Stimulated activated CD4-positive, alpha-beta T cell treated with anti-CD3 and anti-CD28 coated beads, Interleukin-4, amount 100 ng/mL, for 48 hours (primary cell): Measurements from ENCODE around the gene INHA.

Experiments used
- DNase-seq, 2 donors: peaks; one replicate each; pipeline ENCODE4 v3.0.0-alpha.2; 2020; ENCODE audit warnings: low read depth in 2 of 2

Gene INHA

DNA sequence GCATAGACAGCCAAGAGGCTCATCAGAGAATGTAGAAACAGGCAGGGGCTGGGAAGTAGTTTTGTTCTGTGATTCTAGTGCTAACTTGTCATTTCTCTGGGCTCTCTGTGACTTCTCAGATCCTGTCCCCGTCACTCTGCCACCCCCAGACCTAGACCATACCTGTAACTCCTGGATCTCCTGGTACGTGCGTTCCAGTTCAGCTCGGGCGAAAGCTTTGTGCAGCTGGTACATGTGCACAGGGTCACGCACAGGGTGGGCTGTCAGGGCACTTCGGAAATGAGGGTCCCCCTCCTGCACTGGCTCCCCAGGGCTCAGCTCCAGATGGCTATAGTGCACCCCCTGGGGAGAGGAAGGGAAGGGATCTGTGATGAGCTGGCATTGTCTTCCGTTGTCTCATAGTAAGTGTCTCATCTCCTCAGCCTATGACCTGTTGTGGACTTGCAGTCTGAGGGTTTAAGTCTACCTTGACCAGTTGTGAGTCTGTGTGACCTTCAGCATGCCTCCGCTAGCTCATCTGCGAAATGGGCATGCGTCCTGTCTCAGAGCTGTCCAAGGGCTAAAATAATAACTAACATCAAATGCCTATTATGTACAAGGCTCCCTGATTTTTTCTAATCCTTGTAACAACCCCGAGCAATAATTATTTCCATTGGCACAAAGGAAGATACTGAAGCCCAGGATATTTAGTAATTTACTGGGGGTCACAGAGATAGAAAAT lies 31.2 kb upstream of the INHA start:
- DNase-seq: no peak

DNA sequence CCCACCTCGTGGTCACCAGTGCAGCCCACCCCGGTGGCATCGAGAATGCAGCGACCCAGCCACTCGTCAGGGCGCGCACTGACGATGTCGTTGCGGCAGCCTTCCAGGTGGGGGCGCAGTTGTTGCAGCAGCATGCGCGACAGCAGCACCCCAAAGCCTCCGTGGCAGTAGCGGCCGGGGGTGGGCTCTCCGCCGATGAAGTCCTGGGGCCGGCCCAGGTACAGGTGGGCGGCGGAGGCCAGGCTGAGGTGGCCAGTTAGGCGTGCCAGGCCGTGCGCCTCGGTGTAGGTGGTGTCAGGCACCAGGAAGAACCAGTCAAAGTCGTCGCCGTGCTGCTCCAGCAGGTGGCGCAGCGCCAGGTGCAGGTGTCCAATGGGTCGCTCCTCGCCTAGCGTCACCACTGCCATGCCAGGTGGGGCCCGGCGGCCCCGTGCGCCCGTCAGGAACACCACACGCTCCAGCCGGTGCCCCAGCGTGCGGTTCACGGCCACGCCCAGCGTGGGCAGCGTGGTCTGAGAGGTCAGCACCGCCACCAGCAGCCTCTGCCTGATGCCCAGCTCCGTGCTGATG lies 30.4 kb upstream of the INHA start:
- DNase-seq: peak; percentile 84

DNA sequence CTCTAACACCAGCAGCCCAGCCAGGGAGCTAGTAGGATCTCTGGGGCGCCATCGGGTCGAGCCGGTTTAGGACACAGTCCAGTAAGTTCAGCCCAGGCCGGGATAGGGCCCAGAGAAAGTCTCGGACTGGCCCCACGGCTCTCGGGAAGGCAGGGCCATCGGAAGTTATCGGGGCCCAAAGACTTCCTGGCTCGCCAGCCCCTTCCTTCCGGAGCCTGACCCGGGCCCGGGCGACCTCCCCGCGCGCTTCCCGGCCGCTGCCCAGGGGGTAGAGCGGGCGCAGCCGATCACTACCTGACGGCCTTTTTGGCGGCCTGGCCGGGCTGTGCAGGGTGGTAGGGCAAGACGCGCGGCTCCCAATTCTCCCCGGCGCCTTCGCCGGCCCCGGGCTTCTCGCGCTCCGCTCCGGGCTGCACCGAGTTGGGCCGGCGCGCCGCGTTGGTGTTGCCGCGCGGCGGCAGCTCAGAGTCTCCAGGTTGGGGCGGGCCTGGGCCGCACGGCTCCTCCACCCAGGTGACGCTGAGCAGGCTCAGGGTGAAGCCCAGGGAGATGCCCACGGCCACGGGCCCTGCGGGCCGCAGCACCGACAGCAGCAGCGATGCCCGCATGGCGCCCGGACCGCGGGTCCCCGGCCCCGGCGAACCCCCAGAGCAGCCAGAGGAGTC lies 29.0 kb upstream of the INHA start:
- DNase-seq: no peak

DNA sequence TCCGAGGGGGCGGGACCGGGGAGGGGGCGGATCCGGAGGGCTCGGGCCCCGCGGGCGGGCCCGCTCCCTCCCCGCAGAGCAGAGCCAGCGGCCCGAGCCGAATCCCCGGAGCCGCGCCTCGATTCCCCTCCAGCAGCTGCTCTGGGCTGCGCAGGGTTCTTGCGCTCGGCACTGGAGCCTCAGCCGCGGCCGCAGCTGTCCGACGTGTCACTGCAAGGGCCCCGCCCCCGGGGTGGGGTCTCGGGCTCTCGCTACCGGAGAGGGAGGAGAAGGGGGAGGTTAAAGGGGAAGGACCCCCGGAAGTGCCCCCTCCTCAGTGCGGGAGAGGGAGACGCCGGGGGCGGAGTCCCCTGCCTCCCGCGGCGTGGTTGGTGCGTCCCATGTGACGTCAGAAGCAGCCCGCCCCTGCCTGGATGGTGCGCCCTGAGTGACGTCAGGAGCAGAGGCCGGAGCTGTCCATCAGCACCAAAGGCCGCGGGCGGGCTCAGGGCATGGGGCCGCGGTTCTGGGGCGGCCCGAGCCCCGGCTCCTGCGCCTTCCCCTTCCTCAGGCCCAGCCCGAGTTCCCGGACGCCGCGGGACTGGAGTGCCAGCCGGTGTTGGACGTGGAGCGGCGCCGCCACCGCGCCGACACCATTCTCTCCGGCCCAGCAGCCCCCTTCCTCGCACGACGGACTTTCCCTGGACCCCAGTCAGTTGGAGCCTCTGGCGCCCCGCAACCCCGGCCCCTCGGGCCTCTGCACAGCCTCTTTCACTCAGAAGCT lies 28.3 kb upstream of the INHA start, which contains the start of the genes CHPF and TMEM198:
TSS of gene CHPF (minus strand) at position 214 of the 763 bp plus-strand sequence. CDS start 271 bp downstream, outside the sequence.
TSS of gene TMEM198 (plus strand) at position 433 of the 763 bp plus-strand sequence. CDS start 700 bp downstream, outside the sequence.
- DNase-seq: peak; percentile 91 to 96

DNA sequence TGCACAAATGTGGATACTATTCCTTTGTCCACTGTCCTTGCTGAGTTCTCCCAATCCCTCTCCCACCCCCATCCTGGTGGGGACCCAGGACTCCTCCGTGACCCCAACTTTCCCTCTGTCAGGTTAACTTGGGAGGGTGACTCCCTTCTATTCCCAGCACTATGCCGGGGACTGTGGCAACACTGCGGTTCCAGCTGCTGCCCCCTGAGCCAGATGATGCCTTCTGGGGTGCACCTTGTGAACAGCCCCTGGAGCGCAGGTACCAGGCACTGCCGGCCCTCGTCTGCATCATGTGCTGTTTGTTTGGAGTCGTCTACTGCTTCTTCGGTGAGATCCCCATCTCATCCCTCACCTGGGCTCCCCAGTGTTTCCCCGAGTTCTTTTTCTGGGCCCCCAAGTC lies 27.5 kb upstream of the INHA start:
- DNase-seq: no peak

DNA sequence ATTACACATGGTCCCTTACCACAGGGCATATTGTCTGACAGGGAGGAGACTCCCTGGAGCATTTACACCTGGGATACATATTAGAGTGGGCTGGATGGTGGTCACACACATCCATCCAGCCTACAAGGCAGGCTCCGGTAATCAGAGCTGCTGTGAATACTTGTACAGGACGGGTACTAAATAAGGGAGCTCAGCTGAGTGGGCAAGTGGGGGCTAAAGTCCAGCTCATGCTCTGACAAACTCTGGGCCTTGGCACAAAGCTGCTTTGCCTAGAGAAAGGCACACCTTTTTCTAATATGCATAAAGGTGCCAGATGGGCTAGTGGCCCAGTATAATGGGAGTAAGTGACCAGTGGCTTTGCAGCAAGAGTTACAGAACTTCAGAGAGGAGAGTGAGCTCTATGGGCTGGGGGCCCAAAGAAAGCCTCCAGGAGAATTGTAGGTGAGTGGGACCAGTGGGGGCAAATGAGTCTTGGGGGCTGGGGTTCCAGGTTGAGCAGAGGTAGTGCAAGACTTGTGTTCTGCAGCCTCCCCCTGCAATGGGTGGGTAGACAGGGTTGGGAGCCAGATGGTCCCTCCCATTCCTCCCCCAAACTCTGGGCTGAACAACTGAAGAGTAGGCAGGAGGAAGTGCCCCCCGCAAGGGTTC lies 26.7 kb upstream of the INHA start:
- no peak for DNase-seq

DNA sequence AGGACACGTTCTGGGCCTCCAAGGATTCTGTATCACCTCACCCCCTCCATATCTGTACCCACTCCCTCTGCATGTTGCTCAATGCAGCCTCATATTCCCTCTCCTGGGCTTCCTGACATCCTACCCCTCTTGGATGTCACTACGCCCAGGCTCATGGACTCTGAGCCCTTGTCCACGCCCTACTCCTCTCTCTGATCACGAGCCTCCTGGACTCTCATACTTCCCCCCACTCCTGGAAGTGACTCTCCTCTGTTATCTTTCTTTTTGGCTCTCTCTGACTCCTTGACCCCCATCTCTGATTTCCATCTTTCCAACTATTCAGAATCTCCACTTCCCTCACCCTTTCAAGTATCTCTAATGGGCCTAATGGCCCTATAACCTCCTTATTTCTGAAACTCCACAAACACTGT lies 26.2 kb upstream of the INHA start:
- no peak for DNase-seq

DNA sequence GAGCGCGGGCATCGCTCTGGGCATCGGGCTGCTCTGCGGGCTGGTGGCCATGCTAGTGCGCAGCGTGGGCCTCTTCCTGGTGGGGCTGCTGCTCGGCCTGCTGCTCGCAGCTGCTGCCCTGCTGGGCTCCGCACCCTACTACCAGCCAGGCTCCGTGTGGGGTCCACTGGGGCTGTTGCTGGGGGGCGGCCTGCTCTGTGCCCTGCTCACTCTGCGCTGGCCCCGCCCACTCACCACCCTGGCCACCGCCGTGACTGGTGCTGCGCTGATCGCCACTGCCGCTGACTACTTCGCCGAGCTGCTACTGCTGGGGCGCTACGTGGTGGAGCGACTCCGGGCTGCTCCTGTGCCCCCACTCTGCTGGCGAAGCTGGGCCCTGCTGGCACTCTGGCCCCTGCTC lies 24.5 kb upstream of the INHA start:
- DNase-seq: no peak

DNA sequence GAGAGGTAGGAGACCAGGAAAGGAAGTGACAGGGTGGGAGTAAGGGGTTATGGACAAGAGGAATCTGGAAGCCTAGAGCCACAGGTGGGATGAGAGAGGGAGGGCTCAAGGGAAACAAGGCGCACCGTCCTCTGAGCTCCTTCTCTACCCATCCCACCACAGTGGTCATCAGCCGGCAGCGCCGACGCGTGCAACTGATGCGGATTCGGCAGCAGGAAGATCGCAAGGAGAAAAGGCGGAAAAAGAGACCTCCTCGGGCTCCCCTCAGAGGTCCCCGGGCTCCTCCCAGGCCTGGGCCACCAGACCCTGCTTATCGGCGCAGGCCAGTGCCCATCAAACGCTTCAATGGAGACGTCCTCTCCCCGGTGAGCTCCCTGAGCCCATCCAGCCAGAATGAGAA lies 23.1 kb upstream of the INHA start:
- no peak for DNase-seq

DNA sequence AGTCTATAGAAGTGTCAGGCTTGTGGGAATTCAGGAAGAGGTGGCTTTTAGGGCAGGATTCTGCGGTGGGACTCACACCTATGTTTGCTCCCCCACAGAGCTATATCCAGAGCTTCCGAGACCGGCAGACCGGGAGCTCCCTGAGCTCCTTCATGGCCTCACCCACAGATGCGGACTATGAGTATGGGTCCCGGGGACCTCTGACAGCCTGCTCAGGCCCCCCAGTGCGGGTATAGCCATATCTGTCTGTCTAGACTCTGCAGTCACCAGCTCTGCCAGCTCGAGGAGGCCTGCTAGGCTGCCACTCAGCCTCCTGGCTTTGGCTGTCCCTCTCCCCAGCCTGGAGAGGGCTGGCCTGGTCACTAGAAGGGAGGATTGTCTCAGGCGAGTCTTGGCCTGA lies 22.5 kb upstream of the INHA start:
- no peak for DNase-seq

DNA sequence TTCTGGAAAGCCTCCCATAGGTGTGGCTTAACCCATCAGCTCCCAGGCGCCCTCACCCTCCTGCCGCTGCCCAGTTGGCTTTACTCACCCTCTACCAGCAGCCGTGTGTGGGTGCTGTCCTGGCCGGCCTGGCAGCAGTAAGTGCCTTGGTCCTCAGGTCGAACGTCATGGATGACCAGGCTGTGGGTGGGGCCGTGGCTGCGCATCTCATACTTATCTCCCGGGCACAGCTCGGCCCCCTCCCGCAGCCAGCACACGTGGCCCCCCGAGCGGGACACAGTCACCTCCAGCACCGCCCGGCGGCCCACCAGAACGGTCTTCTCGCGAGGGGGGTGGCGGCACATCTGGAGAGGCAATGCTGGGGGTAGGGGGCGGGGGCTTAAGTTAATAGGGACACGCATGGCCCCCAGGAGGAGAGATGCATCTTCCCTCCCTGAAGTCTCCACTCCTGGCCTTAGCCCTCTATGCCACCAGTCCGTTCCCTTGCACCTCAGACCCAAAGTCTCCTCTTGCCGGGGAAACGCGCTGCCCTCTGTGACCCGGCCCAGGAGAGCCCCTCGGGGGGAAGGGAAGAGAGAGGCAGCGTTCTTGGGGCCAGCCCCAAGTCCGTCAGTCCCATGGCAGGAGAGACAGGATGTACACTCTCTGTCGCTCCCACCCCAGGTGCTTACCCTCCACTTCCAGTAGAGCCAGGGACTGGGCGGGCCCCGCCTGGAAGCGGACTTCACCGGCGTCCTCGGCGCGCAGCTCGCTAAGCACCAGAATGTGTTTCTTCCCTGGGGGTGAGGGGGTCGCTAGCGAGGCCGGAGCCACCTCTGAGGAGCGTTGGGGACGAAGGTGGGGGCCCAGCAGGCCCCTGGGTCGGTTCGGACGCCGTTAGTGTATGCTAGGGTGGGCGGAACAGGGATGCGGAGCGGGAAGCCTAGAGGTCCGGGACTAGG lies 20.4 kb upstream of the INHA start:
- no peak for DNase-seq

DNA sequence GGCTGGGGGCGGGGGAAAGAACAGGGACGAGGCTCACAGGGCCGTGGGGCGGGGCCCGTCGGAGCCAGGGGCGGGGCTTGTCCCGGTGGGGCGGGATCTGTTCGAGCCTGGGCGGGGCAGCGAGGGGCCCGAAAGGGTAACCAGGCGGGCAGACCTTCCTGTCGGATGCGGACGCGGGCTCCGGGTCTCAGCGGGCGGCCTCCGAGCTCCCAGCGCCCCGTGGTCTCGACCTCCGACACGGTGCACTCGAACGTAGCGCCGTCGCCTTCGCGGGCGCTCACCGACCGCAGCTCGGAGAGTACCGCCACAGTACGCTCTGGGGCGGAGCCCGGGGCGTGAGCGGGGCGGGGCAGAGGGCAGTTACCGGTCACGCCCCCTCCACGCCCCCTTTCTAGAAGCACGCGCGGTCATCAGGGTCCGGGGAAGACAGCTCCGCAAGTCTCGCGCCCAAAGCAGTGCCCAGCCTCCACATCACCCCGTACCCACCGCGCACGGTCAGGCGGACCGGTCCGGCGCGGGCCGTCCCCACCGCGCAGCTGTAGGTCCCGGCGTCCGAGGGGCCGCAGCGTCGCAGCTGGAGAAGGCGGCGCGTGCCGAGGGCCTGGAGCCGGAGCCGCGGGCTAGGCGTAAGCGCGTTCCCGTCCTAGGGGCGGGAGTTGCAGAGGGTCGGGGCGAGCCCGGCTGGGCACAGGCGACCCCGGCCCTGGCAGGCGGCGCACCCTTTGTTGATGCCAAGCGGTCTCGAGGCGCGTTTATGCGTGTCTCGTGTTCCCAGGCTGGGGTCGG lies 19.5 kb upstream of the INHA start:
- DNase-seq: peak; percentile 77 to 78

DNA sequence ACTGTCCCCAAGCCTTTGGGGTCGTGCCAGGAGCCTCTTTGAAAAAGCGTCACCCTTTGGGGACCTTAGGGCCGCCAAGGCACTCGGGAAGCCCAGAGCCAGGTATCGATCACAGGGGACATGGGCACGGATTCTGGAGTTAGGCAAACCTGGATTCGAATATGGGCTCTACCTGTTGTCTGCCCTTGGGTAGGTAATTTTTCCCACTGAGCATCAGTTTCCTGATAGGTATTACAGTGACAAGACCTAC lies 19.0 kb upstream of the INHA start:
- DNase-seq: no peak

DNA sequence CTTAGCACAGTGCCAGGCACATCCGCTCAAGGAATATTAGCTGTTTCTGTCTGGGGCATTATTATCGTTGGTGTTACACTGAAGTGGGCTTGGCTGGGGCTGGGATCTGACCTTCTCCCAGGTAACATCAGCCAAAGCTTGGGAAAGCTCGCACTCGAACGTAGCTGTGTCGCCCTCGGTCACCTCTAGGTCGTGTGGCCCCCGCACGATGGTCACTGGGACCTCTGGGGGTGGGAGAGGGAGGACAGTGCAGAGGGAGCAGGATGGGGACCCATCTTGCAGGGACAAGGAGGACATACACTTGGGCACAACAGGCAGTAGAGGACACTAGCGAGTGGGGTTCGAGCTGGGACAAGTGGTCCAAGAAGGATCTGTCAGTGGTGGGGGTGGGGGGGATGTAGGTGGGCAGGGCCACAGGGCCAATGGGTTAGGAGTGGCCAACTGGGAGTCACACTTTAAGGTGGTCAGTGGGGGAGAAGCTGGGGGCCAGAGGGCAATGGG lies 18.6 kb upstream of the INHA start:
- no peak for DNase-seq

DNA sequence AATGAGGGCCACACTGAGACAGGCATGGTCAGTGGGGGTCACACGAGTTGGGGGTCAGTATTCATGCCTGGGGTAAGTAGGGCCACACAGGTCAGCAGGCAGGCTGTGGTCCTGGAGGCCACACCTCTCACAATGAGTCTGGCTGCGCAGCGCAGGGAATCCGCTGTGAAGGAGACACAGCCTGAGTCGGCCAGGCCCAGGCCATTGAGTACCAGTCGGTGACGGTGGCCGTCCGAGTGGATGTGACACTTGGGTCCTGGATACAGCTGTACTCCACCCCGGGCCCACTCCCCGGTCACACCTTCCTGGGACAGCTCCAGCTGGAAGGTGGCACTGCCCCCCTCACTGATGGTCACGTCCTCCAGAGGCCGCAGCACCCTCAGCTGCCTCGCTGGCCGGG lies 17.8 kb upstream of the INHA start:
- DNase-seq: no peak

DNA sequence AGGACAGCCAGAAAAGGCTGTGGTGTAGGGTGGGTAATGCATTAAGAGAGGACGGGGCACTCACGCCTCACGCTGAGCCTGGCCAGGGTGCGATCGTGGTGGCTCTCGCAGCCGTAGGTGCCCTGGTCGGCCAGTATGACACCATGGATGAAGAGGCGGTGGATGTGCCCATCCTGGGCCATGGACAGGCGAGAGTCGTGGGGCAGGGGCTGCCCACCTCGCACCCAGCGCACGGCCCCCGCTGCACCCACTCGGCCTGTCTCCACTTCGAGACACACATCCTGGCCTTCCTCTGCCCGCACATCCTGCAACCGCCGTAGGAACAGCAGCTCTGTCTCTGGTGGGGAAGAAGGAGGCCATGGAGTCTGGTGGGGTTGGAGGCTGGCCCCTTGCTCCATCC lies 16.2 kb upstream of the INHA start:
- no peak for DNase-seq

DNA sequence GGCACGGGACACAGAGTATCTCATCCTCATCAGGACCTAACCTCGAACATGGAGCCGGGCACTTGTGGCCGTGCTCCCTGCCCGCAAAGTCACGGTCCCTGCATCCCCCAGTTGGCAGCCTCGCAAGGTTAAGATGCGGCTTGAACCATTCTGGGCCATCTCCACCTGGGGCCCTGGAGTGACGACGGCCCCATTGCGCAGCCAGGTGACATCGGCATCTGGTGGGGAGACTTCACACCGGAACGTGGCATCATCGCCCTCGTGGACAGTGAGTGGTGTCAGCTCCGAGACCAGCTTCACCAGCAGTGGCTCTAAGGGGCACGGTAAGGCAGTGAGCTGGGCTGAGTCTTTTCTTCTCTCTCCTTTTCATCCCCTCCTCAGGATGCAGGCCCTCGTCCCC lies 15.7 kb upstream of the INHA start:
- no peak for DNase-seq

DNA sequence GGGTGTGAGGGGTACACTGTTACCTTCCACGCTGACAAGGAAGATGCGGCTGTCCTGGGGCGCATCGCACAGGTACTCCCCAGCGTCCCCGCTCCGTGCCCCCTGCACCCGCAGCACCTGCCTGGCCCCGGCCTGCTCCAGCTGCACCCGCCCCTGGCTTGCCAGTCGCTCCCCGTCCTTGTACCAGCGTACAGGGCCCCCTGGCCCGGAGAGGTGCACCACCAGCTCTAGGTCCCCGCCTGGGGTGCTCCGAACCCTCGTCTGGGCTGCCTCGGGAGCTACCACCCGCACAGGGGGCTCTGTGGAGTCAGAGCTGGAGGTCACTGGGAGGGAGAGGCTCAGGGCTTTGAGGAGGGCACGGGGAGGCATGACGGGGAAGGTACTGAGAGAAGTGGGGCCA lies 14.8 kb upstream of the INHA start:
- no peak for DNase-seq

DNA sequence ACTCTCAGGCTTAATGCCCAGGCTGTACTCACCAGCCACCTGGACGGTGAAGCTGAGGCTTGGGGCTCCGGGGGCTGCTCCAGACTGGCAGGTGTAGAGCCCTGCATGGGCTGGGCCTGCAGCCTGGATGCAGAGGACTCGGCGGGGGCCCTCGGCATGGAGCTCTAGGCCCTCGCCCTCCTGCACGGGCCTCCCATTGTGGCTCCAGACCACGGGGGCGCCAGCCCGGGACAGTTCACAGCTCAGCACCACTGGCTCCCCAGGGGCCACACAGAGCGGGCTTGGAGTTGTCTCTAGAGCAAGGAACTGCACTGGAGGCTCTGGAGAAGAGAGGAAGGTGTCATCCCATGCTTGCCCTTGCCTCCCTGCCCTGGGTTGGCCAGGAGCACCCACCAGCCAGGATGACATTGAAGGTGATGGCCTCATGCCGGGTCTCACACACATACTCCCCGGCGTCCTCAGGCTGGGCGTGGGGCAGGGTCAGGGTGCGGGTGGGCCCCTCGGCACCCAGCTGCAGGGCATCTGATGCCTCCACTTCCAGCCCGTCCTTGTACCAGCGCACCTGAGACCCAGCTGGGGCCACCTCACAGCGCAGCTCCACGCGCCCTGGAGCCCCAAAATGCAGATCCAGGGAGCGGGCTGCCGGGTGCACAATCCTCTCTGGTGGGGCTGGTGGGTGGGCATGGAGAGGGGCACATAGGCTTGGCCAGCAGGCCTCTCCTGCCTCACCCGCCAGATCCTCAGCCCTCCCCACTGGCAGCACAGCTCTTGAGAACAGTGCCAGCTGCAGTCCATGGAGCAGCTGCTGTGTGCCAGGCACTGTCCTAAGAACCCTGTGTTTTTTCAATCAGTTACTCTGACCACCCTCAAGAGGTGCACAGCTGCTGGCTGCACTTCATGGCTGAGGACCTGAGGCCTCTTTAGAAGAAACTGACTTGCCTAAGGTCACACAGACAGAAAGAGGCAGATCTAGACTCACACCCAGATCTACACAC lies 14.0 kb upstream of the INHA start:
- no peak for DNase-seq
